Mesenchymal stem cell (in vitro differentiated cells and primary cell): Measurements from ENCODE around the gene ST8SIA6.

Experiments
- DNase-seq: peaks from one replicate; pipeline ENCODE4 v3.0.0-alpha.2; 2013
- H2AFZ ChIP-seq: one replicate; pipeline ENCODE4 v1.6.1; 2013; ENCODE audit warnings: low read depth, mild to moderate bottlenecking, control low read depth, inconsistent platforms, low read length, moderate library complexity
- H2AK5ac ChIP-seq: 2 replicates; pipeline ENCODE4 v1.6.1; 2013; ENCODE audit warnings: low read length, moderate library complexity, mild to moderate bottlenecking, inconsistent platforms; ENCODE audit not compliant: severe bottlenecking
- H2BK120ac ChIP-seq: one replicate; pipeline ENCODE4 v1.6.1; 2013; ENCODE audit warnings: low read depth, mild to moderate bottlenecking, inconsistent platforms, low read length, moderate library complexity
- H2BK12ac ChIP-seq, 2 experiments: one replicate each; pipeline ENCODE4 v1.6.1; 2013; ENCODE audit warnings: inconsistent platforms in 2 of 2, low read length in 2 of 2, mild to moderate bottlenecking in 2 of 2, moderate library complexity in 2 of 2, control low read depth in 1 of 2
- H2BK15ac ChIP-seq: one replicate; pipeline ENCODE4 v1.6.1; 2013; ENCODE audit warnings: mild to moderate bottlenecking, low read depth, inconsistent platforms; ENCODE audit not compliant: poor library complexity, severe bottlenecking
- H2BK5ac ChIP-seq: 2 replicates; pipeline ENCODE4 v1.6.1; 2013; ENCODE audit warnings: low read depth, mild to moderate bottlenecking, low read length, control low read depth, inconsistent platforms; ENCODE audit not compliant: poor library complexity, severe bottlenecking
- H3K14ac ChIP-seq, 2 experiments: one replicate each; pipeline ENCODE4 v1.6.1; 2013; ENCODE audit warnings: inconsistent platforms in 2 of 2, low read length in 2 of 2, control low read depth in 1 of 2, mild to moderate bottlenecking in 1 of 2, moderate library complexity in 1 of 2
- H3K18ac ChIP-seq, 2 experiments: one replicate each; pipeline ENCODE4 v1.6.1; 2013; ENCODE audit warnings: inconsistent platforms in 2 of 2, low read length in 2 of 2, control low read depth in 1 of 2, low read depth in 1 of 2, mild to moderate bottlenecking in 1 of 2
- H3K23ac ChIP-seq, 2 experiments: one replicate each; pipeline ENCODE4 v1.6.1; 2013; ENCODE audit warnings: inconsistent platforms in 2 of 2, low read length in 2 of 2, mild to moderate bottlenecking in 2 of 2, moderate library complexity in 2 of 2, control low read depth in 1 of 2
- H3K27ac ChIP-seq: 2 replicates; pipeline ENCODE4 v1.5.1; 2013; ENCODE audit warnings: mild to moderate bottlenecking, moderate library complexity, low read length, control low read depth, inconsistent platforms; ENCODE audit not compliant: poor library complexity, severe bottlenecking
- H3K27me3 ChIP-seq, 2 experiments: 2 replicates each; pipeline versions ENCODE4 v1.6.1 to v1.7.0; 2013; ENCODE audit warnings: low read length in 2 of 2, mild to moderate bottlenecking in 2 of 2, moderate library complexity in 2 of 2, control low read depth in 1 of 2, inconsistent platforms in 1 of 2; ENCODE audit not compliant: control insufficient read depth in 1 of 2, insufficient read depth in 1 of 2
- H3K36me3 ChIP-seq, 2 experiments: 2 replicates each; pipeline versions ENCODE4 v1.6.1 to v1.7.0; 2013; ENCODE audit warnings: low read length in 2 of 2, control low read depth in 1 of 2, inconsistent platforms in 1 of 2, low read depth in 1 of 2, mild to moderate bottlenecking in 1 of 2; ENCODE audit not compliant: insufficient read depth in 2 of 2, control insufficient read depth in 1 of 2
- H3K4ac ChIP-seq, 2 experiments: one replicate each; pipeline ENCODE4 v1.6.1; 2013; ENCODE audit warnings: inconsistent platforms in 2 of 2, low read length in 2 of 2, mild to moderate bottlenecking in 2 of 2, moderate library complexity in 2 of 2, control low read depth in 1 of 2, low read depth in 1 of 2
- H3K4me1 ChIP-seq: 2 replicates; pipeline ENCODE4 v1.6.1; 2013; ENCODE audit warnings: low read depth, low read length, control low read depth; ENCODE audit not compliant: control insufficient read depth, insufficient read depth
- H3K4me2 ChIP-seq: 2 replicates; pipeline ENCODE4 v1.6.1; 2013; ENCODE audit warnings: low read length, mild to moderate bottlenecking, inconsistent platforms; ENCODE audit not compliant: poor library complexity, severe bottlenecking
- H3K4me3 ChIP-seq, 2 experiments: 2 replicates each; pipeline versions ENCODE4 v1.5.1 to v1.7.0; 2013; ENCODE audit warnings: low read length in 2 of 2, mild to moderate bottlenecking in 2 of 2, control low read depth in 1 of 2, low read depth in 1 of 2; ENCODE audit not compliant: insufficient read depth in 1 of 2
- H3K79me1 ChIP-seq: replicated peaks from 2 replicates; pipeline ENCODE4 v1.6.1; 2013; ENCODE audit warnings: mild to moderate bottlenecking, control low read depth, low read length, inconsistent platforms; ENCODE audit not compliant: poor library complexity, severe bottlenecking
- H3K9ac ChIP-seq: 2 replicates; pipeline ENCODE4 v1.7.0; 2013; ENCODE audit warnings: mild to moderate bottlenecking, low read length, moderate library complexity
- H3K9me3 ChIP-seq: 2 replicates; pipeline ENCODE4 v1.7.0; 2013; ENCODE audit warnings: mild to moderate bottlenecking, low read length; ENCODE audit not compliant: control insufficient read depth
- H4K8ac ChIP-seq: one replicate; pipeline ENCODE4 v1.6.1; 2013; ENCODE audit warnings: inconsistent platforms, mild to moderate bottlenecking, low read length, moderate library complexity
- H4K91ac ChIP-seq: one replicate; pipeline ENCODE4 v1.6.1; 2013; ENCODE audit warnings: mild to moderate bottlenecking, low read length, inconsistent platforms
- WGBS: methylation state at CpG from one replicate; pipeline ENCODE4 v1.1.7; 2013; ENCODE audit warnings: mixed read lengths; 5-methylcytosine and 5-hydroxymethylcytosine counted together

Gene ST8SIA6

GRCh38 chr10:17290226-17290625, 164.2 kb downstream of the ST8SIA6 start:
- WGBS = 64% methylated on average over 6 of the region's 6 CpGs
- Histone ChIP-seq H3K4me2 (no peak overlapping the region), H3K23ac (no peak overlapping the region), H3K27ac (no peak overlapping the region), H4K8ac (no peak overlapping the region), H4K91ac (no peak overlapping the region), H2BK120ac (no peak overlapping the region), H2BK15ac (no peak overlapping the region), H2BK5ac (no peak overlapping the region), H3K9me3 (no peaks in the 10 kb centered on the region), H2BK12ac (no peak overlapping the region), H3K27me3 (peaks cover 11 to 39% of the 10 kb centered on the region in 2 experiments), H3K14ac (no peak overlapping the region), H3K4ac (no peak overlapping the region), H3K9ac (no peak overlapping the region), H3K18ac (no peak overlapping the region), H2AFZ (no peak overlapping the region), H3K36me3 (no peaks in the 10 kb centered on the region), H2AK5ac (no peak overlapping the region), H3K79me1 (no peaks in the 10 kb centered on the region), H3K4me3 (no peak overlapping the region), H3K4me1 (no peaks in the 10 kb centered on the region)
- DNase-seq = no peak

- H2BK12ac ChIP-seq = no peak overlapping the region
- no peak overlapping the region for H3K4ac ChIP-seq
- H3K79me1 ChIP-seq = no peaks in the 10 kb centered on the region
- no peak overlapping the region for H2BK15ac ChIP-seq
- no peak overlapping the region for H3K27ac ChIP-seq
- WGBS = 98% methylated on average over 8 of the region's 12 CpGs
- H3K4me1 ChIP-seq = no peaks in the 10 kb centered on the region
- no peak overlapping the region for H2AK5ac ChIP-seq
- no peaks in the 10 kb centered on the region for H3K9me3 ChIP-seq
- H3K18ac ChIP-seq = no peak overlapping the region
- no peak overlapping the region for H3K4me2 ChIP-seq
- H3K36me3 ChIP-seq = no peaks in the 10 kb centered on the region
- no peak overlapping the region for H3K14ac ChIP-seq
- H4K8ac ChIP-seq = no peak overlapping the region
- H2AFZ ChIP-seq = no peak overlapping the region
- no peak overlapping the region for H3K23ac ChIP-seq
- H4K91ac ChIP-seq = no peak overlapping the region
- no peak overlapping the region for H2BK5ac ChIP-seq
- peaks cover 11 to 39% of the 10 kb centered on the region in 2 experiments for H3K27me3 ChIP-seq
- H3K4me3 ChIP-seq = no peak overlapping the region
- no peak overlapping the region for H3K9ac ChIP-seq
- no peak overlapping the region for H2BK120ac ChIP-seq
- DNase-seq = no peak
Measured at GRCh38 chr10:17289763-17290162, 164.6 kb downstream of the ST8SIA6 start.

GRCh38 chr10:17286562-17287550, 167.5 kb downstream of the ST8SIA6 start:
- H3K4me1 ChIP-seq = no peaks in the 10 kb centered on the region
- no peak overlapping the region for H3K4me2 ChIP-seq
- H3K27ac ChIP-seq = no peak overlapping the region
- H3K18ac ChIP-seq = no peak overlapping the region
- H4K8ac ChIP-seq = no peak overlapping the region
- H3K36me3 ChIP-seq = no peaks in the 10 kb centered on the region
- no peak overlapping the region for H3K14ac ChIP-seq
- no peak overlapping the region for H3K4ac ChIP-seq
- no peak overlapping the region for H4K91ac ChIP-seq
- no peak overlapping the region for H2BK12ac ChIP-seq
- H3K4me3 ChIP-seq = no peak overlapping the region
- no peak overlapping the region for H2BK120ac ChIP-seq
- peaks cover 11 to 39% of the 10 kb centered on the region in 2 experiments for H3K27me3 ChIP-seq
- peaks cover 11% of the 10 kb centered on the region for H3K9me3 ChIP-seq
- WGBS = 84% methylated on average over 8 of the region's 10 CpGs
- H3K23ac ChIP-seq = no peak overlapping the region
- no peak overlapping the region for H2BK5ac ChIP-seq
- H2AFZ ChIP-seq = no peak overlapping the region
- DNase-seq = no peak
- H3K9ac ChIP-seq = no peak overlapping the region
- no peak overlapping the region for H2BK15ac ChIP-seq
- H2AK5ac ChIP-seq = no peak overlapping the region
- H3K79me1 ChIP-seq = no peaks in the 10 kb centered on the region

DNA sequence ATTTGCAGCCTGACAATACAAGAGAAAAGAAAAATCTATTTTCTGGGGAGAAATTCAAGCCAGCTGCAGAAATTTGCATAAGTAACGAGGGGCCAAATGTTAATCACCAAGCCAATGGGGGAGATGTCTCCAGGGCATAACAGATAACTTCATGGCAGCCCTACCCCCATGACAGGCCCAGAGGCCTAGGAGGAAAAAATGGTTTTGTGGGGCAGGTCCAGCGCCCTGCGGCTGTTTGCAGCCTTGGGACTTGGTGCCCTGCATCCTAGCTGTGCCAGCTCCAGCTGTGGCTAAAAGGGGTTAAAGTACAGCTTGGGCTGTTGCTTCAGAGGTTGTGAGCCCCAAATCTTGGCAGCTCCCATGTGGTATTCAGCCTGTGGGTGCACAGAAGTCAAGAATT, 172.1 kb downstream of the ST8SIA6 start:
- Histone ChIP-seq H3K14ac (no peak overlapping the region), H3K23ac (no peak overlapping the region), H3K4ac (no peak overlapping the region), H3K4me2 (no peak overlapping the region), H2AFZ (no peak overlapping the region), H2BK15ac (no peak overlapping the region), H2BK12ac (no peak overlapping the region), H3K4me1 (no peaks in the 10 kb centered on the region), H3K27me3 (peaks cover 7 to 17% of the 10 kb centered on the region in 2 experiments), H3K79me1 (no peaks in the 10 kb centered on the region), H4K91ac (no peak overlapping the region), H3K18ac (no peak overlapping the region), H3K9me3 (peaks cover 18% of the 10 kb centered on the region), H2BK5ac (no peak overlapping the region), H2AK5ac (no peak overlapping the region), H3K36me3 (no peaks in the 10 kb centered on the region), H2BK120ac (no peak overlapping the region), H3K27ac (no peak overlapping the region), H4K8ac (no peak overlapping the region), H3K9ac (no peak overlapping the region), H3K4me3 (no peak overlapping the region)
- WGBS = 80% methylated on average over 3 of the region's 3 CpGs
- no peak for DNase-seq
